Measurements from ENCODE around the gene ZNF518A. TPM values are rescaled to one million over a fixed set of nuclear protein-coding genes. Genes with fewer than 3 reads are reported as not detected.
A peak's percentile ranks its signal among the peaks of the same experiment; 100 is the strongest.

The ZNF518A gene
- total and polyA plus RNA-seq, 2 of the 13 experiments (the other 11 are each of a cell fraction or from before 2014, with no cell fraction given) = 21.7 to 37.1 TPM

DNA sequence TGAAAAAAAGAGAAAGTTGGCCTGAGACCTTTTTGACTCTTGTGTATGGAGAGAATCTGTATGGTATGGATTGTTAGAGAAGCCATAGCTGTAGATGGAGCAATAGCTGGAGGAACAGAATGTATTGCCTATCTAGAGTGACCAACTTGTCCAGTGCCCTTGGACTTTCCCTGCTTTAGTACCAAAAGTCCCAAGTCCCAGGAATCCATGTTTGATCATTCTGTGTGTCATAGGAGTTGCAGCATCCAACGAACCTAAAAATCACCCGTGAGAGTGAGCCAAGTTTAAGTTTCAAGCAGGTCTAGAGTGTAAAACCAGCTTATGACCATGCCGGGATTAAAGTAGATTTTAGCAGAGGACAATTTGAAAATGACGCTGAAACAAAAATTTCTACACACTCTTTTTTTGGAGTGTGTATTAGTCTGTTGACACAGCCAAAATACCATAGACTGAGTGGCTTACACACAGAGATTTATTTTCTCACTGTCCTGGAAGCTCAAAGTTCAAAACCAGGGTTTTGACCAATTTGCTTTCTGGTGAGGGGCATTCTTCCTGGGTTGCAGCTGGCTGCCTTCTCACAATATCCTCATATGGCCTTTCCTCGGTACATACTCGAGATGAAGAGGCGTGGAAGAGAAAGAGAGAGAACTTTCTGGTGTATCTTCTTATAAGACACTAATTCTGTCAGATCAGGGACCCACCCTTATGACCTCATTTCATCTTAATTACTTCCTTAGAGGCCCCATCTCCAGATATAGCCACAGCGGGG is 36.9 kb upstream of the ZNF518A start (continued):
- TF ChIP-seq, protein P1, sequence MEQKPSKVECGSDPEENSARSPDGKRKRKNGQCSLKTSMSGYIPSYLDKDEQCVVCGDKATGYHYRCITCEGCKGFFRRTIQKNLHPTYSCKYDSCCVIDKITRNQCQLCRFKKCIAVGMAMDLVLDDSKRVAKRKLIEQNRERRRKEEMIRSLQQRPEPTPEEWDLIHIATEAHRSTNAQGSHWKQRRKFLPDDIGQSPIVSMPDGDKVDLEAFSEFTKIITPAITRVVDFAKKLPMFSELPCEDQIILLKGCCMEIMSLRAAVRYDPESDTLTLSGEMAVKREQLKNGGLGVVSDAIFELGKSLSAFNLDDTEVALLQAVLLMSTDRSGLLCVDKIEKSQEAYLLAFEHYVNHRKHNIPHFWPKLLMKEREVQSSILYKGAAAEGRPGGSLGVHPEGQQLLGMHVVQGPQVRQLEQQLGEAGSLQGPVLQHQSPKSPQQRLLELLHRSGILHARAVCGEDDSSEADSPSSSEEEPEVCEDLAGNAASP (CRISPR knock-in tag; IDR thresholded peaks at IDR 0.05; ENCODE audit: borderline replicate concordance) = peak; percentile 53; the same call in 1 of the 2 replicates
- TF ChIP-seq ZNF839 (CRISPR knock-in tag; IDR thresholded peaks at IDR 0.05; ENCODE audit: borderline replicate concordance) = no peak
- 0 out of 2 replicates have a peak, but pooled peaks have one; percentile 27 for TF ChIP-seq ZKSCAN5 (CRISPR knock-in tag; IDR thresholded peaks at IDR 0.05)
- TF ChIP-seq ZNF619 (CRISPR knock-in tag; IDR thresholded peaks at IDR 0.05) = no peak
- peak; percentile 57; the same call in 1 of the 2 replicates for TF ChIP-seq FOXK1 (CRISPR knock-in tag; IDR thresholded peaks at IDR 0.05; ENCODE audit: borderline replicate concordance, low read depth)
- TF ChIP-seq MTF1 (CRISPR knock-in tag; IDR thresholded peaks at IDR 0.05) = no peak
- TF ChIP-seq POLR2AphosphoS5 (IDR thresholded peaks at IDR 0.05; ENCODE audit: low read depth, low read length) = 0 out of 2 replicates have a peak, but pooled peaks have one; percentile 16
- TF ChIP-seq, protein P2, sequence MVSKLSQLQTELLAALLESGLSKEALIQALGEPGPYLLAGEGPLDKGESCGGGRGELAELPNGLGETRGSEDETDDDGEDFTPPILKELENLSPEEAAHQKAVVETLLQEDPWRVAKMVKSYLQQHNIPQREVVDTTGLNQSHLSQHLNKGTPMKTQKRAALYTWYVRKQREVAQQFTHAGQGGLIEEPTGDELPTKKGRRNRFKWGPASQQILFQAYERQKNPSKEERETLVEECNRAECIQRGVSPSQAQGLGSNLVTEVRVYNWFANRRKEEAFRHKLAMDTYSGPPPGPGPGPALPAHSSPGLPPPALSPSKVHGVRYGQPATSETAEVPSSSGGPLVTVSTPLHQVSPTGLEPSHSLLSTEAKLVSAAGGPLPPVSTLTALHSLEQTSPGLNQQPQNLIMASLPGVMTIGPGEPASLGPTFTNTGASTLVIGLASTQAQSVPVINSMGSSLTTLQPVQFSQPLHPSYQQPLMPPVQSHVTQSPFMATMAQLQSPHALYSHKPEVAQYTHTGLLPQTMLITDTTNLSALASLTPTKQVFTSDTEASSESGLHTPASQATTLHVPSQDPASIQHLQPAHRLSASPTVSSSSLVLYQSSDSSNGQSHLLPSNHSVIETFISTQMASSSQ (IDR thresholded peaks at IDR 0.05; ENCODE audit: low read depth) = 0 out of 2 replicates have a peak, but pooled peaks have one; percentile 21
- TF ChIP-seq, protein P2 (CRISPR knock-in tag; IDR thresholded peaks at IDR 0.05; ENCODE audit: borderline replicate concordance) = no peak
- no peak for TF ChIP-seq ZNF180 (CRISPR knock-in tag; IDR thresholded peaks at IDR 0.05; ENCODE audit: borderline replicate concordance, low read depth)
- no peak for TF ChIP-seq MAFG (CRISPR knock-in tag; IDR thresholded peaks at IDR 0.05)
- TF ChIP-seq, protein P3, sequence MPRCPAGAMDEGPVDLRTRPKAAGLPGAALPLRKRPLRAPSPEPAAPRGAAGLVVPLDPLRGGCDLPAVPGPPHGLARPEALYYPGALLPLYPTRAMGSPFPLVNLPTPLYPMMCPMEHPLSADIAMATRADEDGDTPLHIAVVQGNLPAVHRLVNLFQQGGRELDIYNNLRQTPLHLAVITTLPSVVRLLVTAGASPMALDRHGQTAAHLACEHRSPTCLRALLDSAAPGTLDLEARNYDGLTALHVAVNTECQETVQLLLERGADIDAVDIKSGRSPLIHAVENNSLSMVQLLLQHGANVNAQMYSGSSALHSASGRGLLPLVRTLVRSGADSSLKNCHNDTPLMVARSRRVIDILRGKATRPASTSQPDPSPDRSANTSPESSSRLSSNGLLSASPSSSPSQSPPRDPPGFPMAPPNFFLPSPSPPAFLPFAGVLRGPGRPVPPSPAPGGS (CRISPR knock-in tag; IDR thresholded peaks at IDR 0.05) = no peak
- no peak for TF ChIP-seq RELA (CRISPR knock-in tag; IDR thresholded peaks at IDR 0.05)
- no peak for TF ChIP-seq HMGA1 (CRISPR knock-in tag; conservative IDR thresholded peaks at IDR 0.05)
- TF ChIP-seq, protein P4, sequence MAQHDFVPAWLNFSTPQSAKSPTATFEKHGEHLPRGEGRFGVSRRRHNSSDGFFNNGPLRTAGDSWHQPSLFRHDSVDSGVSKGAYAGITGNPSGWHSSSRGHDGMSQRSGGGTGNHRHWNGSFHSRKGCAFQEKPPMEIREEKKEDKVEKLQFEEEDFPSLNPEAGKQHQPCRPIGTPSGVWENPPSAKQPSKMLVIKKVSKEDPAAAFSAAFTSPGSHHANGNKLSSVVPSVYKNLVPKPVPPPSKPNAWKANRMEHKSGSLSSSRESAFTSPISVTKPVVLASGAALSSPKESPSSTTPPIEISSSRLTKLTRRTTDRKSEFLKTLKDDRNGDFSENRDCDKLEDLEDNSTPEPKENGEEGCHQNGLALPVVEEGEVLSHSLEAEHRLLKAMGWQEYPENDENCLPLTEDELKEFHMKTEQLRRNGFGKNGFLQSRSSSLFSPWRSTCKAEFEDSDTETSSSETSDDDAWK (CRISPR knock-in tag; IDR thresholded peaks at IDR 0.05) = no peak
- no peak for TF ChIP-seq ZNF547 (CRISPR knock-in tag; IDR thresholded peaks at IDR 0.05)
- TF ChIP-seq ZNF292 (CRISPR knock-in tag; IDR thresholded peaks at IDR 0.05; ENCODE audit: borderline replicate concordance, low read depth) = peak; percentile 50; the same call in 1 of the 2 replicates
- TF ChIP-seq ATF7-NPFF (CRISPR knock-in tag; IDR thresholded peaks at IDR 0.05; ENCODE audit: low read depth) = no peak
- TF ChIP-seq ZNF841 (CRISPR knock-in tag; IDR thresholded peaks at IDR 0.05; ENCODE audit: borderline replicate concordance) = no peak
- TF ChIP-seq KMT2A (CRISPR knock-in tag; IDR thresholded peaks at IDR 0.05) = no peak
- no peak for TF ChIP-seq FOXC1 (CRISPR knock-in tag; IDR thresholded peaks at IDR 0.05; ENCODE audit: borderline replicate concordance)
- TF ChIP-seq ZNF749 (CRISPR knock-in tag; IDR thresholded peaks at IDR 0.05; ENCODE audit: borderline replicate concordance) = no peak
